ENCODE results near the gene S1PR4.
"Not testable (repeated sequence)": the region's sequence is repeated elsewhere in the genome, so short reads cannot be mapped to it uniquely, and the experiment has no call there.

S1PR4 gene

GRCh38 chr19:3220576-3220975 is 42.0 kb downstream of the S1PR4 start:
- DNase-seq (ENCODE audit: low spot score): no peak

GRCh38 chr19:3221576-3221975 is 43.0 kb downstream of the S1PR4 start:
- not testable (repeated sequence) for DNase-seq (ENCODE audit: low spot score)

- no peak for DNase-seq (ENCODE audit: low spot score)
Observed at GRCh38 chr19:3222709-3223108, 44.1 kb downstream of the S1PR4 start.

- DNase-seq (ENCODE audit: low spot score): peak; percentile 34
Observed at GRCh38 chr19:3224346-3225168, 46.0 kb downstream of the S1PR4 start, which contains the start of gene CELF5. Gene CELF5, plus strand, starts transcription at chr19:3224661. Its CDS starts 79 bp downstream, at chr19:3224740.

GRCh38 chr19:3225169-3225485 is 46.6 kb downstream of the S1PR4 start:
- no peak for DNase-seq (ENCODE audit: low spot score)

- DNase-seq (ENCODE audit: low spot score): no peak
Observed at GRCh38 chr19:3225677-3226093, 47.1 kb downstream of the S1PR4 start.

GRCh38 chr19:3227054-3227626 is 48.6 kb downstream of the S1PR4 start:
- DNase-seq (ENCODE audit: low spot score): no peak

- no peak for DNase-seq (ENCODE audit: low spot score)
Observed at GRCh38 chr19:3229346-3229743, 50.8 kb downstream of the S1PR4 start.
